ENCODE data around the gene ZBTB20.

Gene ZBTB20

GRCh38 chr3:114903213-114903612 is 243.9 kb downstream of the ZBTB20 start:
- TF ChIP-seq FOXP2 (optimal IDR thresholded peaks at IDR 0.05; ENCODE audit: borderline replicate concordance, extremely low read depth, extremely low read length, insufficient read depth) (no peak), POLR2AphosphoS5 (IDR thresholded peaks at IDR 0.05; ENCODE audit: low read depth, low read length) (no peak), REST (IDR thresholded peaks at IDR 0.05; ENCODE audit: insufficient read depth in 1 of 2, low read depth in 2 of 2, low read length in 2 of 2) (no peak), SIN3A (IDR thresholded peaks at IDR 0.05; ENCODE audit: borderline replicate concordance, insufficient read depth, low read length) (no peak), TAF1 (IDR thresholded peaks at IDR 0.05; ENCODE audit: borderline replicate concordance, insufficient read depth, low read length) (no peak)

- no peak for TF ChIP-seq SIN3A (IDR thresholded peaks at IDR 0.05; ENCODE audit: borderline replicate concordance, insufficient read depth, low read length)
- TF ChIP-seq REST (IDR thresholded peaks at IDR 0.05; ENCODE audit: insufficient read depth in 1 of 2, low read depth in 2 of 2, low read length in 2 of 2) = no peak
- no peak for TF ChIP-seq FOXP2 (optimal IDR thresholded peaks at IDR 0.05; ENCODE audit: borderline replicate concordance, extremely low read depth, extremely low read length, insufficient read depth)
- no peak for TF ChIP-seq TAF1 (IDR thresholded peaks at IDR 0.05; ENCODE audit: borderline replicate concordance, insufficient read depth, low read length)
- no peak for TF ChIP-seq POLR2AphosphoS5 (IDR thresholded peaks at IDR 0.05; ENCODE audit: low read depth, low read length)
Observed at GRCh38 chr3:114902691-114903101, 244.4 kb downstream of the ZBTB20 start.

GRCh38 chr3:114900908-114901307 is 246.2 kb downstream of the ZBTB20 start:
- TF ChIP-seq SIN3A (IDR thresholded peaks at IDR 0.05; ENCODE audit: borderline replicate concordance, insufficient read depth, low read length) = no peak
- TF ChIP-seq TAF1 (IDR thresholded peaks at IDR 0.05; ENCODE audit: borderline replicate concordance, insufficient read depth, low read length) = no peak
- TF ChIP-seq POLR2AphosphoS5 (IDR thresholded peaks at IDR 0.05; ENCODE audit: low read depth, low read length) = no peak
- TF ChIP-seq FOXP2 (optimal IDR thresholded peaks at IDR 0.05; ENCODE audit: borderline replicate concordance, extremely low read depth, extremely low read length, insufficient read depth) = no peak
- no peak for TF ChIP-seq REST (IDR thresholded peaks at IDR 0.05; ENCODE audit: insufficient read depth in 1 of 2, low read depth in 2 of 2, low read length in 2 of 2)

- TF ChIP-seq REST (IDR thresholded peaks at IDR 0.05; ENCODE audit: insufficient read depth in 1 of 2, low read depth in 2 of 2, low read length in 2 of 2) = no peak
- TF ChIP-seq POLR2AphosphoS5 (IDR thresholded peaks at IDR 0.05; ENCODE audit: low read depth, low read length) = no peak
- TF ChIP-seq FOXP2 (optimal IDR thresholded peaks at IDR 0.05; ENCODE audit: borderline replicate concordance, extremely low read depth, extremely low read length, insufficient read depth) = no peak
- no peak for TF ChIP-seq TAF1 (IDR thresholded peaks at IDR 0.05; ENCODE audit: borderline replicate concordance, insufficient read depth, low read length)
- no peak for TF ChIP-seq SIN3A (IDR thresholded peaks at IDR 0.05; ENCODE audit: borderline replicate concordance, insufficient read depth, low read length)
Observed at GRCh38 chr3:114899186-114899931, 247.7 kb downstream of the ZBTB20 start.
